Breast epithelium (tissue), 4 donors: ENCODE data around the gene IRAK2. TPM values are rescaled to one million over a fixed set of nuclear protein-coding genes. Genes with fewer than 3 reads are reported as not detected.
"Not testable (repeated sequence)": the region's sequence is repeated elsewhere in the genome, so short reads cannot be mapped to it uniquely, and the experiment has no call there.

Experiments used
- DNase-seq, 2 donors: peaks; one replicate each; pipeline ENCODE4 v3.0.0-alpha.2; 2019; ENCODE audit warnings: low spot score in 2 of 2
- H3K27ac ChIP-seq, 2 donors: fragments of 200-600 bp; sonication (generic) in 1 of 2; one replicate each; pipeline ENCODE4 v1.5.1; 2016 to 2019; ENCODE audit warnings: mild to moderate bottlenecking in 1 of 2
- H3K27me3 ChIP-seq, 2 donors: fragments of 200-600 bp; sonication (generic) in 1 of 2; one replicate each; pipeline versions ENCODE4 v1.5.1 to v1.6.0; 2017 to 2019; ENCODE audit warnings: control low read depth in 1 of 2, mild to moderate bottlenecking in 1 of 2
- H3K36me3 ChIP-seq: fragments of 200-600 bp; one replicate; pipeline ENCODE4 v1.5.1; 2019
- H3K4me1 ChIP-seq, 2 donors: fragments of 200-600 bp; sonication (generic); one replicate each; pipeline ENCODE4 v1.5.1; 2016 to 2019; ENCODE audit warnings: control low read depth in 1 of 2
- H3K4me3 ChIP-seq, 3 donors: fragments of 200-600 bp; sonication (generic); 1 replicate in 2 of 3; 2 replicates in 1 of 3; pipeline ENCODE4 v1.5.1; 2016 to 2019; ENCODE audit warnings: mild to moderate bottlenecking in 3 of 3, moderate library complexity in 2 of 3
- H3K9me3 ChIP-seq, 2 donors: fragments of 200-600 bp; sonication (generic) in 1 of 2; one replicate each; pipeline ENCODE4 v1.5.1; 2016 to 2019; ENCODE audit warnings: control low read depth in 1 of 2
- POLR2A ChIP-seq: fragments of 450-650 bp; IDR thresholded peaks from one replicate; pipeline ENCODE4 v1.6.1; 2016; ENCODE audit warnings: antibody characterized with exemption, mild to moderate bottlenecking, moderate library complexity
- POLR2AphosphoS5 ChIP-seq, 3 donors: sonication (generic); formaldehyde crosslinking; IDR thresholded peaks; one replicate each; pipeline ENCODE4 v1.6.1; 2017; ENCODE audit warnings: antibody characterized with exemption in 3 of 3
- intact Hi-C: fragments of 100-400 bp; cut with DNase I; formaldehyde crosslinking; loops from one replicate; pipeline ENCODE4 v1.15.1; 2023; ENCODE audit warnings: low total_unique reads
- total RNA-seq, 3 donors: library from RNA; depleted of rRNA; stranded (reverse); fragments of >200 nt; gene quantifications; one replicate each; pipeline ENCODE4 v1.1.0, GENCODE V29; 2016
- TF ChIP-seq, protein P1 (sequence below), 3 donors: fragments of 450-650 bp; IDR thresholded peaks; one replicate each; pipeline ENCODE4 v1.5.1; 2016 to 2017; ENCODE audit warnings: antibody characterized with exemption in 3 of 3, mild to moderate bottlenecking in 3 of 3, moderate library complexity in 3 of 3

Gene IRAK2
- total RNA-seq, 3 donors from 2014 or later: 3.4 to 7.2 (median 5.1) TPM

GRCh38 chr3:10154335-10155122, 10.2 kb upstream of the IRAK2 start:
- TF ChIP-seq POLR2AphosphoS5 (IDR thresholded peaks at IDR 0.05) (no peak), POLR2A (no peak)
- TF ChIP-seq, protein P1, sequence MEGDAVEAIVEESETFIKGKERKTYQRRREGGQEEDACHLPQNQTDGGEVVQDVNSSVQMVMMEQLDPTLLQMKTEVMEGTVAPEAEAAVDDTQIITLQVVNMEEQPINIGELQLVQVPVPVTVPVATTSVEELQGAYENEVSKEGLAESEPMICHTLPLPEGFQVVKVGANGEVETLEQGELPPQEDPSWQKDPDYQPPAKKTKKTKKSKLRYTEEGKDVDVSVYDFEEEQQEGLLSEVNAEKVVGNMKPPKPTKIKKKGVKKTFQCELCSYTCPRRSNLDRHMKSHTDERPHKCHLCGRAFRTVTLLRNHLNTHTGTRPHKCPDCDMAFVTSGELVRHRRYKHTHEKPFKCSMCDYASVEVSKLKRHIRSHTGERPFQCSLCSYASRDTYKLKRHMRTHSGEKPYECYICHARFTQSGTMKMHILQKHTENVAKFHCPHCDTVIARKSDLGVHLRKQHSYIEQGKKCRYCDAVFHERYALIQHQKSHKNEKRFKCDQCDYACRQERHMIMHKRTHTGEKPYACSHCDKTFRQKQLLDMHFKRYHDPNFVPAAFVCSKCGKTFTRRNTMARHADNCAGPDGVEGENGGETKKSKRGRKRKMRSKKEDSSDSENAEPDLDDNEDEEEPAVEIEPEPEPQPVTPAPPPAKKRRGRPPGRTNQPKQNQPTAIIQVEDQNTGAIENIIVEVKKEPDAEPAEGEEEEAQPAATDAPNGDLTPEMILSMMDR (IDR thresholded peaks at IDR 0.05): no peak
- Histone ChIP-seq H3K27ac (no peak overlapping the region), H3K9me3 (no peaks in the 10 kb centered on the region), H3K4me1 (no peaks in the 10 kb centered on the region), H3K36me3 (peaks cover 6% of the 10 kb centered on the region), H3K4me3 (no peak overlapping the region), H3K27me3 (no peaks in the 10 kb centered on the region)
- no peak for DNase-seq
- intact Hi-C loops: no loop called here

DNA sequence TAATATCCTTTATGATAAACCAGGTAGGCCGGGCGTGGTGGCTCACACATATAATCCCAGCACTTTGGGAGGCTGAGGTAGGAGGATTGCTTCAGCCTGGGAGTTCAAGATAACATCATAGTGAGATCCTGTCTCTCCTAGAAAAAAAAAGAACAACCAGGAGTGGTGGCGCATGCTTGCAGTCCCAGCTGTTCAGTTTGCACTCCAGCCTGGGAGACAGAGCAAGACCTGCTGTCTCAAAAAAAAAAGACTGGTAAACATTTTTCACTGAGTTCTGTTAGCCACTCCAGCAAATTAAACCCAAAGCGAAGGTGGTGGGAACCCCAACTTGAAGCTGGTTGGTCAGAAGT, 9.6 kb upstream of the IRAK2 start:
- no peaks in the 10 kb centered on the region for H3K9me3 ChIP-seq
- H3K27ac ChIP-seq: no peak overlapping the region
- DNase-seq: no peak
- TF ChIP-seq POLR2A (no peak), POLR2AphosphoS5 (IDR thresholded peaks at IDR 0.05) (no peak)
- no peaks in the 10 kb centered on the region for H3K27me3 ChIP-seq
- H3K4me3 ChIP-seq: no peak overlapping the region
- H3K36me3 ChIP-seq: peaks cover under 1% of the 10 kb centered on the region
- no peaks in the 10 kb centered on the region for H3K4me1 ChIP-seq
- intact Hi-C loops: no loop called here

DNA sequence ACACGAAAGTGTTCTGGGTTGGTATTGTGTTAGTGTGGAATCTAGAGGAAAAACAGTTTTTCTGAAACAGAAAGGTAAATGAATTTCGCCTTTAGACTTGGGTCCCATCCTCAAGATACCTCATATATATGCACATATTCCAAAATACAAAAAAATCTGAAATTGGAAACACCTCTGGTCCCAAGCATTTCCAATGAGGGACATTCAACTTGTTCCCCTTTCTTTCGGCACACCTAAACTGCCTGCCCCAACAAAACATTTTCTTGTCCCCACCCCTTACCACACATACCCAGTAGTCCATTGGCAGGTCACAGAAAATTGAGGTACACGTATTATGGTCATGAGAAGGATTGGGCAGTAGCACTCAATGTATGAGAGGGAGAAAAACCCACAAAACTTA, 9.1 kb upstream of the IRAK2 start:
- intact Hi-C loops: no loop called here
- Histone ChIP-seq H3K36me3 (no peaks in the 10 kb centered on the region), H3K9me3 (no peaks in the 10 kb centered on the region), H3K4me3 (no peak overlapping the region), H3K27ac (no peak overlapping the region), H3K27me3 (no peaks in the 10 kb centered on the region), H3K4me1 (no peaks in the 10 kb centered on the region)
- no peak for TF ChIP-seq POLR2A
- TF ChIP-seq, protein P1 (IDR thresholded peaks at IDR 0.05): no peak
- no peak for TF ChIP-seq POLR2AphosphoS5 (IDR thresholded peaks at IDR 0.05)
- no peak for DNase-seq

GRCh38 chr3:10157031-10157430, 7.7 kb upstream of the IRAK2 start:
- H3K4me1 ChIP-seq: no peaks in the 10 kb centered on the region
- no peak overlapping the region for H3K4me3 ChIP-seq
- no peaks in the 10 kb centered on the region for H3K9me3 ChIP-seq
- DNase-seq: no peak
- no peak overlapping the region for H3K27ac ChIP-seq
- no peaks in the 10 kb centered on the region for H3K36me3 ChIP-seq
- TF ChIP-seq, protein P1 (IDR thresholded peaks at IDR 0.05): no peak
- TF ChIP-seq POLR2AphosphoS5 (IDR thresholded peaks at IDR 0.05) (no peak), POLR2A (no peak)
- intact Hi-C loops: no loop called here
- H3K27me3 ChIP-seq: no peaks in the 10 kb centered on the region

- H3K36me3 ChIP-seq, DNase-seq, H3K9me3 ChIP-seq, intact Hi-C loops, H3K4me3 ChIP-seq, H3K27me3 ChIP-seq, H3K27ac ChIP-seq, H3K4me1 ChIP-seq: not testable (repeated sequence)
Observed at GRCh38 chr3:10158555-10158954, 6.2 kb upstream of the IRAK2 start.

DNA sequence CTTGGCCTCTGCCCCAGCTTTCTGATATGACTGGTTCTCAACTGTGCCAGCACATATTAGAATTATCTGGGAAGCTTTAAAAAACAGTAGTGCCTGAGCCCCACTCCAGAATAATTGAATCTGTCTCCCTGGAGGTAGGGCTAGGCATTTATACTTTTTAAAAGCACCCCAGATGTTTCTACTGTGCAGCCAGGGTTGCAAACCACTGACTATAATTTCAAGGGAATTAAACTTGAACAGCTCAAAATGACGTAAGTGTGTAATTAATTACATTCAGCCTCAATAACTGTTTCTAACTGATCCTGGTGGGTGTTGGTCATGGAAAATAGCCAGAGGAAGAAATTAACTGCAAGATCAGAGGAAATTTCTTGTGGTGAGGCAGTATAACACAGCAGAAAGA, 4.4 kb upstream of the IRAK2 start:
- Histone ChIP-seq H3K9me3 (no peaks in the 10 kb centered on the region), H3K36me3 (no peaks in the 10 kb centered on the region), H3K27ac (no peak overlapping the region), H3K27me3 (no peaks in the 10 kb centered on the region), H3K4me3 (no peak overlapping the region), H3K4me1 (no peaks in the 10 kb centered on the region)
- TF ChIP-seq, protein P1 (IDR thresholded peaks at IDR 0.05): no peak
- no peak for TF ChIP-seq POLR2AphosphoS5 (IDR thresholded peaks at IDR 0.05)
- no peak for TF ChIP-seq POLR2A
- intact Hi-C loops: no loop called here
- no peak for DNase-seq
